ENCODE data around the gene SPEN.
A peak's percentile ranks its signal among the peaks of the same experiment; 100 is the strongest.

SPEN gene

DNA sequence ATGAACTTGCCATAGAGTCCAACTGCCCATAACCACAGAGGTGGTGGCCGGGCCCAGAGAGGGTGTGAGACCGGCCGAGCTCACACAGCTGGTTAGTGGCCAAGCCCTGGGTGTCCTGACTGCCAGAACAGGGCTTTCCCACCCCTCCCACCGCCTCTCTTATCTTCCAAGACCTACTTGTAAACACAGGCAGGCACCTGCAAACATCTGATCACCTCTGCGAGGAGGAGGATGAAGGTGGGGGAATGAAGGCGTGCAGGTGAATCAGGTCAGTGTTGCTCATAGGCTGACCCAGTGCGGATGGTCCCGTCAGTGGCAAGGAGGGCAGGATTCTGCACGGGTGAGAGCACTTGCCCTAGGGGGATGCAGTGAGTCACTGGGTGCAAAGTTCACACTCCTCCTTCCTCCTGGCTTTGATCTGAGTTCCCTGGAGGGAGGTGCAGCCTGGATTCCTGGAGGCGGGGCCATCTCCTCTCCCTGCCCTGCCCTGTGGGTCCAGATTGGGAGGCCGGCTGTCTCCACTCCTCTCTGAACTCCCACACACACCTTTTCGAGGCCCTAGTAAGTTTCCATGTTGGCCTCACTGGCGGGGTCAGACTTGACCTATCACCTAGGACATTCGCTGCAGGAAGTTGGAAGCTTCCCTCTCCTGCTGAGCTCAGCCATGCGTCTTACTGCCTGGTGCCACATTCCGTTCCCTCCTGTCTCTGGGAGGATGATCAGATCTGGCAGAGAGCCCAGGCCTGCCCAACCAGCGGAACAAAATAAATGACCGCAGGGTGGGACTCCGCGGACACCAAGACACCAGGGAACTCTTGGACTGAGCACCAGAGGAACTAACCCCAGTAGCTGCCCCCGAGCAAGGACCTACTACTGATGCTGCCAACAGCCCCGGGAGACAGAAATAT is 47.3 kb upstream of the SPEN start (continued):
- TF ChIP-seq, protein P1, sequence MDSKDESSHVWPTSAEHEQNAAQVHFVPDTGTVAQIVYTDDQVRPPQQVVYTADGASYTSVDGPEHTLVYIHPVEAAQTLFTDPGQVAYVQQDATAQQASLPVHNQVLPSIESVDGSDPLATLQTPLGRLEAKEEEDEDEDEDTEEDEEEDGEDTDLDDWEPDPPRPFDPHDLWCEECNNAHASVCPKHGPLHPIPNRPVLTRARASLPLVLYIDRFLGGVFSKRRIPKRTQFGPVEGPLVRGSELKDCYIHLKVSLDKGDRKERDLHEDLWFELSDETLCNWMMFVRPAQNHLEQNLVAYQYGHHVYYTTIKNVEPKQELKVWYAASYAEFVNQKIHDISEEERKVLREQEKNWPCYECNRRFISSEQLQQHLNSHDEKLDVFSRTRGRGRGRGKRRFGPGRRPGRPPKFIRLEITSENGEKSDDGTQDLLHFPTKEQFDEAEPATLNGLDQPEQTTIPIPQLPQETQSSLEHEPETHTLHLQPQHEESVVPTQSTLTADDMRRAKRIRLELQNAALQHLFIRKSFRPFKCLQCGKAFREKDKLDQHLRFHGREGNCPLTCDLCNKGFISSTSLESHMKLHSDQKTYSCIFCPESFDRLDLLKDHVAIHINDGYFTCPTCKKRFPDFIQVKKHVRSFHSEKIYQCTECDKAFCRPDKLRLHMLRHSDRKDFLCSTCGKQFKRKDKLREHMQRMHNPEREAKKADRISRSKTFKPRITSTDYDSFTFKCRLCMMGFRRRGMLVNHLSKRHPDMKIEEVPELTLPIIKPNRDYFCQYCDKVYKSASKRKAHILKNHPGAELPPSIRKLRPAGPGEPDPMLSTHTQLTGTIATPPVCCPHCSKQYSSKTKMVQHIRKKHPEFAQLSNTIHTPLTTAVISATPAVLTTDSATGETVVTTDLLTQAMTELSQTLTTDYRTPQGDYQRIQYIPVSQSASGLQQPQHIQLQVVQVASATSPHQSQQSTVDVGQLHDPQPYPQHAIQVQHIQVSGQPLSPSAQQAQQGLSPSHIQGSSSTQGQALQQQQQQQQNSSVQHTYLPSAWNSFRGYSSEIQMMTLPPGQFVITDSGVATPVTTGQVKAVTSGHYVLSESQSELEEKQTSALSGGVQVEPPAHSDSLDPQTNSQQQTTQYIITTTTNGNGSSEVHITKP (tag by site-specific recombination; IDR thresholded peaks at IDR 0.05) = peak; percentile 92
- TF ChIP-seq, protein P2, sequence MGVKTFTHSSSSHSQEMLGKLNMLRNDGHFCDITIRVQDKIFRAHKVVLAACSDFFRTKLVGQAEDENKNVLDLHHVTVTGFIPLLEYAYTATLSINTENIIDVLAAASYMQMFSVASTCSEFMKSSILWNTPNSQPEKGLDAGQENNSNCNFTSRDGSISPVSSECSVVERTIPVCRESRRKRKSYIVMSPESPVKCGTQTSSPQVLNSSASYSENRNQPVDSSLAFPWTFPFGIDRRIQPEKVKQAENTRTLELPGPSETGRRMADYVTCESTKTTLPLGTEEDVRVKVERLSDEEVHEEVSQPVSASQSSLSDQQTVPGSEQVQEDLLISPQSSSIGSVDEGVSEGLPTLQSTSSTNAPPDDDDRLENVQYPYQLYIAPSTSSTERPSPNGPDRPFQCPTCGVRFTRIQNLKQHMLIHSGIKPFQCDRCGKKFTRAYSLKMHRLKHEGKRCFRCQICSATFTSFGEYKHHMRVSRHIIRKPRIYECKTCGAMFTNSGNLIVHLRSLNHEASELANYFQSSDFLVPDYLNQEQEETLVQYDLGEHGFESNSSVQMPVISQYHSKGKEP (tag by site-specific recombination; IDR thresholded peaks at IDR 0.05) = peak; percentile 89
- TF ChIP-seq ZNF223 (tag by site-specific recombination; IDR thresholded peaks at IDR 0.05) (no peak), ZNF121 (tag by site-specific recombination; IDR thresholded peaks at IDR 0.05) (no peak; the same call in 1 of the 2 replicates), ZNF292 (tag by site-specific recombination; IDR thresholded peaks at IDR 0.05; ENCODE audit: borderline replicate concordance, low read depth) (no peak), TCF7L2 (IDR thresholded peaks at IDR 0.05; ENCODE audit: borderline replicate concordance, low read depth, low read length) (peak; percentile 96), SP3 (tag by site-specific recombination; IDR thresholded peaks at IDR 0.05) (peak; percentile 83), ZNF214 (tag by site-specific recombination; IDR thresholded peaks at IDR 0.05; ENCODE audit: borderline replicate concordance) (no peak), ZNF473 (tag by site-specific recombination; IDR thresholded peaks at IDR 0.05) (no peak), ZBTB20 (tag by site-specific recombination; IDR thresholded peaks at IDR 0.05) (no peak; the same call in 1 of the 2 replicates), ZNF544 (tag by site-specific recombination; IDR thresholded peaks at IDR 0.05) (no peak), ZNF549 (tag by site-specific recombination; IDR thresholded peaks at IDR 0.05) (no peak), ZNF670 (tag by site-specific recombination; IDR thresholded peaks at IDR 0.05; ENCODE audit: low read depth) (no peak), ZNF768 (tag by site-specific recombination; IDR thresholded peaks at IDR 0.05) (peak; percentile 79; the same call in 1 of the 2 replicates), OSR2 (tag by site-specific recombination; IDR thresholded peaks at IDR 0.05) (peak; percentile 75), ZNF529 (tag by site-specific recombination; IDR thresholded peaks at IDR 0.05; ENCODE audit: insufficient replicate concordance) (no peak), ZNF658 (tag by site-specific recombination; IDR thresholded peaks at IDR 0.05) (no peak), ZBTB17 (tag by site-specific recombination; IDR thresholded peaks at IDR 0.05) (peak; percentile 92), ZNF585B (tag by site-specific recombination; IDR thresholded peaks at IDR 0.05) (no peak), HOXC10 (CRISPR knock-in tag; IDR thresholded peaks at IDR 0.05) (no peak), ZEB2 (tag by site-specific recombination; IDR thresholded peaks at IDR 0.05) (peak; percentile 83)
- TF ChIP-seq, protein P3, sequence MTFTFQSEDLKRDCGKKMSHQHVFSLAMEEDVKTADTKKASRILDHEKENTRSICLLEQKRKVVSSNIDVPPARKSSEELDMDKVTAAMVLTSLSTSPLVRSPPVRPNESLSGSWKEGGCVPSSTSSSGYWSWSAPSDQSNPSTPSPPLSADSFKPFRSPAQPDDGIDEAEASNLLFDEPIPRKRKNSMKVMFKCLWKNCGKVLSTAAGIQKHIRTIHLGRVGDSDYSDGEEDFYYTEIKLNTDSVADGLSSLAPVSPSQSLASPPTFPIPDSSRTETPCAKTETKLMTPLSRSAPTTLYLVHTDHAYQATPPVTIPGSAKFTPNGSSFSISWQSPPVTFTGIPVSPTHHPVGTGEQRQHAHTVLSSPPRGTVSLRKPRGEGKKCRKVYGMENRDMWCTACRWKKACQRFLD (tag by site-specific recombination; IDR thresholded peaks at IDR 0.05) = no peak
- TF ChIP-seq, protein P4, sequence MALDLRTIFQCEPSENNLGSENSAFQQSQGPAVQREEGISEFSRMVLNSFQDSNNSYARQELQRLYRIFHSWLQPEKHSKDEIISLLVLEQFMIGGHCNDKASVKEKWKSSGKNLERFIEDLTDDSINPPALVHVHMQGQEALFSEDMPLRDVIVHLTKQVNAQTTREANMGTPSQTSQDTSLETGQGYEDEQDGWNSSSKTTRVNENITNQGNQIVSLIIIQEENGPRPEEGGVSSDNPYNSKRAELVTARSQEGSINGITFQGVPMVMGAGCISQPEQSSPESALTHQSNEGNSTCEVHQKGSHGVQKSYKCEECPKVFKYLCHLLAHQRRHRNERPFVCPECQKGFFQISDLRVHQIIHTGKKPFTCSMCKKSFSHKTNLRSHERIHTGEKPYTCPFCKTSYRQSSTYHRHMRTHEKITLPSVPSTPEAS (tag by site-specific recombination; IDR thresholded peaks at IDR 0.05) = no peak
- TF ChIP-seq, protein P5, sequence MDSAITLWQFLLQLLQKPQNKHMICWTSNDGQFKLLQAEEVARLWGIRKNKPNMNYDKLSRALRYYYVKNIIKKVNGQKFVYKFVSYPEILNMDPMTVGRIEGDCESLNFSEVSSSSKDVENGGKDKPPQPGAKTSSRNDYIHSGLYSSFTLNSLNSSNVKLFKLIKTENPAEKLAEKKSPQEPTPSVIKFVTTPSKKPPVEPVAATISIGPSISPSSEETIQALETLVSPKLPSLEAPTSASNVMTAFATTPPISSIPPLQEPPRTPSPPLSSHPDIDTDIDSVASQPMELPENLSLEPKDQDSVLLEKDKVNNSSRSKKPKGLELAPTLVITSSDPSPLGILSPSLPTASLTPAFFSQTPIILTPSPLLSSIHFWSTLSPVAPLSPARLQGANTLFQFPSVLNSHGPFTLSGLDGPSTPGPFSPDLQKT (IDR thresholded peaks at IDR 0.05; ENCODE audit: borderline replicate concordance, low read depth, low read length) = no peak
- TF ChIP-seq, protein P6, sequence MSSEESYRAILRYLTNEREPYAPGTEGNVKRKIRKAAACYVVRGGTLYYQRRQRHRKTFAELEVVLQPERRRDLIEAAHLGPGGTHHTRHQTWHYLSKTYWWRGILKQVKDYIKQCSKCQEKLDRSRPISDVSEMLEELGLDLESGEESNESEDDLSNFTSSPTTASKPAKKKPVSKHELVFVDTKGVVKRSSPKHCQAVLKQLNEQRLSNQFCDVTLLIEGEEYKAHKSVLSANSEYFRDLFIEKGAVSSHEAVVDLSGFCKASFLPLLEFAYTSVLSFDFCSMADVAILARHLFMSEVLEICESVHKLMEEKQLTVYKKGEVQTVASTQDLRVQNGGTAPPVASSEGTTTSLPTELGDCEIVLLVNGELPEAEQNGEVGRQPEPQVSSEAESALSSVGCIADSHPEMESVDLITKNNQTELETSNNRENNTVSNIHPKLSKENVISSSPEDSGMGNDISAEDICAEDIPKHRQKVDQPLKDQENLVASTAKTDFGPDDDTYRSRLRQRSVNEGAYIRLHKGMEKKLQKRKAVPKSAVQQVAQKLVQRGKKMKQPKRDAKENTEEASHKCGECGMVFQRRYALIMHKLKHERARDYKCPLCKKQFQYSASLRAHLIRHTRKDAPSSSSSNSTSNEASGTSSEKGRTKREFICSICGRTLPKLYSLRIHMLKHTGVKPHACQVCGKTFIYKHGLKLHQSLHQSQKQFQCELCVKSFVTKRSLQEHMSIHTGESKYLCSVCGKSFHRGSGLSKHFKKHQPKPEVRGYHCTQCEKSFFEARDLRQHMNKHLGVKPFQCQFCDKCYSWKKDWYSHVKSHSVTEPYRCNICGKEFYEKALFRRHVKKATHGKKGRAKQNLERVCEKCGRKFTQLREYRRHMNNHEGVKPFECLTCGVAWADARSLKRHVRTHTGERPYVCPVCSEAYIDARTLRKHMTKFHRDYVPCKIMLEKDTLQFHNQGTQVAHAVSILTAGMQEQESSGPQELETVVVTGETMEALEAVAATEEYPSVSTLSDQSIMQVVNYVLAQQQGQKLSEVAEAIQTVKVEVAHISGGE (tag by site-specific recombination; conservative IDR thresholded peaks at IDR 0.05; ENCODE audit: low read depth) = peak; percentile 91
